DND-41 (cell line): ENCODE data around the gene PI4K2A.
"Not testable (repeated sequence)": the region's sequence is repeated elsewhere in the genome, so short reads cannot be mapped to it uniquely, and the experiment has no call there.

ENCODE experiments used
- ATAC-seq: fragments of 200-7000 bp; cut with Tn5 transposase; 3 replicates; pipeline ENCODE4 v1.9.1; 2021; ENCODE audit warnings: low read depth; ENCODE audit not compliant: insufficient read depth
- DNase-seq: peaks from one replicate; pipeline ENCODE4 v3.0.0-alpha.2; 2020
- H2AFZ ChIP-seq: 2 replicates; pipeline ENCODE4 v1.6.0; 2012; ENCODE audit warnings: low read depth, low read length
- H3K27ac ChIP-seq: 2 replicates; pipeline ENCODE4 v1.5.1; 2012; ENCODE audit warnings: low read length, inconsistent platforms
- H3K27me3 ChIP-seq: fragments of 200-600 bp; sonication (generic); 2 replicates; pipeline ENCODE4 v1.6.0; 2012; ENCODE audit warnings: low read length, mild to moderate bottlenecking, inconsistent platforms; ENCODE audit not compliant: insufficient read depth, poor library complexity
- H3K36me3 ChIP-seq: 2 replicates; pipeline ENCODE4 v1.5.1; 2012; ENCODE audit warnings: low read length, inconsistent platforms; ENCODE audit not compliant: insufficient read depth
- H3K4me1 ChIP-seq: 2 replicates; pipeline ENCODE4 v1.5.1; 2012; ENCODE audit warnings: mild to moderate bottlenecking, low read length; ENCODE audit not compliant: insufficient read depth
- H3K4me2 ChIP-seq: 2 replicates; pipeline ENCODE4 v1.6.0; 2012; ENCODE audit warnings: mild to moderate bottlenecking, moderate library complexity, low read length, inconsistent platforms; ENCODE audit not compliant: insufficient read depth
- H3K4me3 ChIP-seq, 2 experiments: fragments of 200-600 bp in 1 of 2; shearing (Covaris generic) in 1 of 2; 2 replicates each; pipeline ENCODE4 v1.5.1; 2012 to 2016; ENCODE audit warnings: inconsistent platforms in 2 of 2, low read length in 2 of 2, mild to moderate bottlenecking in 2 of 2, low read depth in 1 of 2, moderate library complexity in 1 of 2
- H3K79me2 ChIP-seq: 2 replicates; pipeline ENCODE4 v1.6.0; 2012; ENCODE audit warnings: low read length, inconsistent platforms; ENCODE audit not compliant: insufficient read depth
- H3K9ac ChIP-seq: 2 replicates; pipeline ENCODE4 v1.6.0; 2012; ENCODE audit warnings: low read depth, mild to moderate bottlenecking, inconsistent platforms, low read length, moderate library complexity
- H3K9me3 ChIP-seq: 2 replicates; pipeline ENCODE4 v1.5.1; 2012; ENCODE audit warnings: low read length, moderate library complexity, mild to moderate bottlenecking, inconsistent platforms; ENCODE audit not compliant: insufficient read depth, severe bottlenecking
- H4K20me1 ChIP-seq: 2 replicates; pipeline ENCODE4 v1.6.0; 2012; ENCODE audit warnings: low read length; ENCODE audit not compliant: insufficient read depth
- CTCF ChIP-seq: IDR thresholded peaks from 2 replicates; pipeline ENCODE4 v1.5.1; 2012; ENCODE audit warnings: borderline replicate concordance, low read length, moderate library complexity, mild to moderate bottlenecking; ENCODE audit not compliant: poor library complexity, severe bottlenecking; ENCODE audit errors: extremely low read depth
- EZH2 ChIP-seq: IDR thresholded peaks from 3 replicates; pipeline ENCODE4 v1.6.1; 2012; ENCODE audit warnings: borderline replicate concordance, low read depth, mild to moderate bottlenecking, moderate library complexity, low read length, inconsistent platforms; ENCODE audit not compliant: severe bottlenecking

PI4K2A gene

GRCh38 chr10:97682042-97682441 lies 41.6 kb downstream of the PI4K2A start:
- no peaks in the 10 kb centered on the region for H3K9me3 ChIP-seq
- H3K4me1 ChIP-seq = peaks cover 18% of the 10 kb centered on the region
- H3K27ac ChIP-seq = no peak overlapping the region
- H3K27me3 ChIP-seq = no peaks in the 10 kb centered on the region
- TF ChIP-seq EZH2 = no peak
- TF ChIP-seq CTCF = no peak
- H3K36me3 ChIP-seq = 0 out of 2 replicates have a peak, but pooled peaks cover under 1% of the 10 kb centered on the region
- H2AFZ ChIP-seq = no peak overlapping the region
- no peaks in the 10 kb centered on the region for H4K20me1 ChIP-seq
- H3K4me2 ChIP-seq = no peak overlapping the region
- no peak overlapping the region for H3K4me3 ChIP-seq
- DNase-seq (no peak), ATAC-seq (no peak)
- H3K9ac ChIP-seq = no peak overlapping the region
- H3K79me2 ChIP-seq = no peaks in the 10 kb centered on the region

GRCh38 chr10:97683556-97684367 lies 43.3 kb downstream of the PI4K2A start:
- Histone ChIP-seq H3K4me2 (no peak overlapping the region), H3K9me3 (no peaks in the 10 kb centered on the region), H3K9ac (no peak overlapping the region), H3K27me3 (no peaks in the 10 kb centered on the region), H3K4me3 (no peak overlapping the region), H2AFZ (no peak overlapping the region), H3K36me3 (no peaks in the 10 kb centered on the region), H4K20me1 (no peaks in the 10 kb centered on the region), H3K27ac (no peak overlapping the region), H3K4me1 (peaks cover 29% of the 10 kb centered on the region), H3K79me2 (no peaks in the 10 kb centered on the region)
- DNase-seq (no peak), ATAC-seq (no peak)
- no peak for TF ChIP-seq EZH2
- no peak for TF ChIP-seq CTCF

- H2AFZ ChIP-seq, H3K79me2 ChIP-seq, DNase-seq, H3K9ac ChIP-seq, H3K36me3 ChIP-seq, H3K9me3 ChIP-seq, H4K20me1 ChIP-seq, H3K4me3 ChIP-seq, H3K27me3 ChIP-seq, H3K27ac ChIP-seq, H3K4me2 ChIP-seq, ATAC-seq: not testable (repeated sequence)
- peaks cover 29% of the 10 kb centered on the region for H3K4me1 ChIP-seq
Observed at GRCh38 chr10:97684368-97684713, 43.9 kb downstream of the PI4K2A start.

GRCh38 chr10:97684866-97685394 lies 44.5 kb downstream of the PI4K2A start:
- no peak for DNase-seq
- H3K9ac ChIP-seq = no peak overlapping the region
- H3K79me2 ChIP-seq = no peaks in the 10 kb centered on the region
- TF ChIP-seq EZH2 = no peak
- TF ChIP-seq CTCF = no peak
- ATAC-seq = no peak
- peaks cover 29% of the 10 kb centered on the region for H3K4me1 ChIP-seq
- H3K9me3 ChIP-seq = no peaks in the 10 kb centered on the region
- H4K20me1 ChIP-seq = no peaks in the 10 kb centered on the region
- H3K4me2 ChIP-seq = no peak overlapping the region
- no peak overlapping the region for H3K27ac ChIP-seq
- H3K4me3 ChIP-seq = no peak overlapping the region
- H3K27me3 ChIP-seq = no peaks in the 10 kb centered on the region
- no peaks in the 10 kb centered on the region for H3K36me3 ChIP-seq
- H2AFZ ChIP-seq = no peak overlapping the region
